Breast epithelium (tissue), 3 donors: Measurements from ENCODE around the gene PRTN3.

Source experiments
- POLR2A ChIP-seq: fragments of 450-650 bp; IDR thresholded peaks from one replicate; pipeline ENCODE4 v1.6.1; 2016; ENCODE audit warnings: antibody characterized with exemption, mild to moderate bottlenecking, moderate library complexity
- POLR2AphosphoS5 ChIP-seq, 3 donors: sonication (generic); formaldehyde crosslinking; IDR thresholded peaks; one replicate each; pipeline ENCODE4 v1.6.1; 2017; ENCODE audit warnings: antibody characterized with exemption in 3 of 3
- TF ChIP-seq, protein P1 (sequence below), 3 donors: fragments of 450-650 bp; IDR thresholded peaks; one replicate each; pipeline ENCODE4 v1.5.1; 2016 to 2017; ENCODE audit warnings: antibody characterized with exemption in 3 of 3, mild to moderate bottlenecking in 3 of 3, moderate library complexity in 3 of 3

DNA sequence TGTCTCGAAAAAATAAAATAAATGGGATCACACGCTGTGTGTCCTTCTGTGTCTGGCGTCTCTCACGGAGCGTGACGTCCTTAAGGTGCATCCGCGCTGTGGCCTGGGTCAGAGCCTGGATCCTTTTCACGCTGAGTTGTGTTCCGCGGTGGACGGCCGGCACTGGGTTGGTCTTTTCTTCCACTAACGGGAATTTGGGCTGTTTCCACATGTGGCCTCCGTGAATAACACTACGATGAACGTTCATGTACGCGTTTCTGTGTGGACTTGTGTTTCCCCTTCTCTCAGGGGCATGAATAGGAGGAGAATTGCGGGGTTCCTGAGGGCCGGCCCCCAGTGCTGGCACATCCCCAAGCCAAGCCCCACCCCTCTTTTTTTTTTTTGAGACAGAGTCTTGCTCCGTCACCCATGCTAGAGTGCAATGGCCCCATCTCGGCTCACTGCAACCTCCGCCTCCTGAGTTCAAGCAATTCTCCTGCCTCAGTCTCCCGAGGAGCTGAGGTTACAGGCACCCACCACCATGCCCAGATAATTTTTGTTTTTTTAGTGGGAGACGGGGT is 49.7 kb upstream of the PRTN3 start:
- TF ChIP-seq, protein P1, sequence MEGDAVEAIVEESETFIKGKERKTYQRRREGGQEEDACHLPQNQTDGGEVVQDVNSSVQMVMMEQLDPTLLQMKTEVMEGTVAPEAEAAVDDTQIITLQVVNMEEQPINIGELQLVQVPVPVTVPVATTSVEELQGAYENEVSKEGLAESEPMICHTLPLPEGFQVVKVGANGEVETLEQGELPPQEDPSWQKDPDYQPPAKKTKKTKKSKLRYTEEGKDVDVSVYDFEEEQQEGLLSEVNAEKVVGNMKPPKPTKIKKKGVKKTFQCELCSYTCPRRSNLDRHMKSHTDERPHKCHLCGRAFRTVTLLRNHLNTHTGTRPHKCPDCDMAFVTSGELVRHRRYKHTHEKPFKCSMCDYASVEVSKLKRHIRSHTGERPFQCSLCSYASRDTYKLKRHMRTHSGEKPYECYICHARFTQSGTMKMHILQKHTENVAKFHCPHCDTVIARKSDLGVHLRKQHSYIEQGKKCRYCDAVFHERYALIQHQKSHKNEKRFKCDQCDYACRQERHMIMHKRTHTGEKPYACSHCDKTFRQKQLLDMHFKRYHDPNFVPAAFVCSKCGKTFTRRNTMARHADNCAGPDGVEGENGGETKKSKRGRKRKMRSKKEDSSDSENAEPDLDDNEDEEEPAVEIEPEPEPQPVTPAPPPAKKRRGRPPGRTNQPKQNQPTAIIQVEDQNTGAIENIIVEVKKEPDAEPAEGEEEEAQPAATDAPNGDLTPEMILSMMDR (IDR thresholded peaks at IDR 0.05) = no peak
- TF ChIP-seq POLR2A (no peak), POLR2AphosphoS5 (IDR thresholded peaks at IDR 0.05) (no peak)
